ENCODE results near the gene PTN. TPM values are rescaled to one million over a fixed set of nuclear protein-coding genes. Genes with fewer than 3 reads are reported as not detected.
"Not testable (repeated sequence)": the region's sequence is repeated elsewhere in the genome, so short reads cannot be mapped to it uniquely, and the experiment has no call there.

The PTN gene
- total RNA-seq, 1 donor from 2014 or later, result 21.9 TPM

GRCh38 chr7:137272249-137272648, 71.3 kb downstream of the PTN start:
- no peak overlapping the region for H3K4me3 ChIP-seq (ENCODE audit: low read length in 3 of 3)

GRCh38 chr7:137269240-137269639, 74.3 kb downstream of the PTN start:
- no peak overlapping the region for H3K27ac ChIP-seq (ENCODE audit: low read depth, low read length)
- H3K9ac ChIP-seq (ENCODE audit: low read depth in 1 of 3, low read length in 3 of 3), result no peak overlapping the region
- no peaks in the 10 kb centered on the region for H3K4me1 ChIP-seq (ENCODE audit: control insufficient read depth in 3 of 3, insufficient read depth in 3 of 3, low read length in 3 of 3)
- H3K36me3 ChIP-seq (ENCODE audit: control insufficient read depth in 3 of 3, insufficient read depth in 3 of 3, low read length in 3 of 3), result no peaks in the 10 kb centered on the region
- no peaks in the 10 kb centered on the region for H3K9me3 ChIP-seq (ENCODE audit: control insufficient read depth in 3 of 3, low read length in 3 of 3)
- no peak overlapping the region for H3K4me3 ChIP-seq (ENCODE audit: low read length in 3 of 3)
- no peaks in the 10 kb centered on the region for H3K27me3 ChIP-seq (ENCODE audit: control insufficient read depth in 3 of 3, insufficient read depth in 3 of 3, low read length in 3 of 3)

More at GRCh38 chr7:137272249-137272648, 71.3 kb downstream of the PTN start:
- no peaks in the 10 kb centered on the region for H3K9me3 ChIP-seq (ENCODE audit: control insufficient read depth in 3 of 3, low read length in 3 of 3)
- no peak overlapping the region for H3K9ac ChIP-seq (ENCODE audit: low read depth in 1 of 3, low read length in 3 of 3)
- H3K27ac ChIP-seq (ENCODE audit: low read depth, low read length), result no peak overlapping the region
- H3K27me3 ChIP-seq (ENCODE audit: control insufficient read depth in 3 of 3, insufficient read depth in 3 of 3, low read length in 3 of 3), result no peaks in the 10 kb centered on the region
- H3K36me3 ChIP-seq (ENCODE audit: control insufficient read depth in 3 of 3, insufficient read depth in 3 of 3, low read length in 3 of 3), result no peaks in the 10 kb centered on the region
- no peaks in the 10 kb centered on the region for H3K4me1 ChIP-seq (ENCODE audit: control insufficient read depth in 3 of 3, insufficient read depth in 3 of 3, low read length in 3 of 3)

- H3K36me3 ChIP-seq (ENCODE audit: control insufficient read depth in 3 of 3, insufficient read depth in 3 of 3, low read length in 3 of 3); H3K4me1 ChIP-seq (ENCODE audit: control insufficient read depth in 3 of 3, insufficient read depth in 3 of 3, low read length in 3 of 3); H3K27me3 ChIP-seq (ENCODE audit: control insufficient read depth in 3 of 3, insufficient read depth in 3 of 3, low read length in 3 of 3); H3K9ac ChIP-seq (ENCODE audit: low read depth in 1 of 3, low read length in 3 of 3); H3K4me3 ChIP-seq (ENCODE audit: low read length in 3 of 3); H3K27ac ChIP-seq (ENCODE audit: low read depth, low read length); H3K9me3 ChIP-seq (ENCODE audit: control insufficient read depth in 3 of 3, low read length in 3 of 3): not testable (repeated sequence)
These were observed 75.3 kb downstream of the PTN start for GRCh38 chr7:137268001-137268865.

GRCh38 chr7:137266764-137267163, 76.8 kb downstream of the PTN start:
- no peak overlapping the region for H3K9ac ChIP-seq (ENCODE audit: low read depth in 1 of 3, low read length in 3 of 3)
- H3K27me3 ChIP-seq (ENCODE audit: control insufficient read depth in 3 of 3, insufficient read depth in 3 of 3, low read length in 3 of 3), result no peaks in the 10 kb centered on the region
- H3K27ac ChIP-seq (ENCODE audit: low read depth, low read length), result no peak overlapping the region
- H3K4me3 ChIP-seq (ENCODE audit: low read length in 3 of 3), result no peak overlapping the region
- no peaks in the 10 kb centered on the region for H3K9me3 ChIP-seq (ENCODE audit: control insufficient read depth in 3 of 3, low read length in 3 of 3)
- no peaks in the 10 kb centered on the region for H3K36me3 ChIP-seq (ENCODE audit: control insufficient read depth in 3 of 3, insufficient read depth in 3 of 3, low read length in 3 of 3)
- no peaks in the 10 kb centered on the region for H3K4me1 ChIP-seq (ENCODE audit: control insufficient read depth in 3 of 3, insufficient read depth in 3 of 3, low read length in 3 of 3)

GRCh38 chr7:137265480-137265879, 78.1 kb downstream of the PTN start:
- not testable (repeated sequence) for H3K36me3 ChIP-seq (ENCODE audit: control insufficient read depth in 3 of 3, insufficient read depth in 3 of 3, low read length in 3 of 3); H3K4me1 ChIP-seq (ENCODE audit: control insufficient read depth in 3 of 3, insufficient read depth in 3 of 3, low read length in 3 of 3); H3K27ac ChIP-seq (ENCODE audit: low read depth, low read length); H3K9ac ChIP-seq (ENCODE audit: low read depth in 1 of 3, low read length in 3 of 3); H3K4me3 ChIP-seq (ENCODE audit: low read length in 3 of 3); H3K27me3 ChIP-seq (ENCODE audit: control insufficient read depth in 3 of 3, insufficient read depth in 3 of 3, low read length in 3 of 3); H3K9me3 ChIP-seq (ENCODE audit: control insufficient read depth in 3 of 3, low read length in 3 of 3)

GRCh38 chr7:137262599-137262998, 80.9 kb downstream of the PTN start:
- H3K36me3 ChIP-seq (ENCODE audit: control insufficient read depth in 3 of 3, insufficient read depth in 3 of 3, low read length in 3 of 3), result no peaks in the 10 kb centered on the region
- H3K4me3 ChIP-seq (ENCODE audit: low read length in 3 of 3), result no peak overlapping the region
- no peaks in the 10 kb centered on the region for H3K4me1 ChIP-seq (ENCODE audit: control insufficient read depth in 3 of 3, insufficient read depth in 3 of 3, low read length in 3 of 3)
- no peak overlapping the region for H3K9ac ChIP-seq (ENCODE audit: low read depth in 1 of 3, low read length in 3 of 3)
- H3K27ac ChIP-seq (ENCODE audit: low read depth, low read length), result no peak overlapping the region
- H3K9me3 ChIP-seq (ENCODE audit: control insufficient read depth in 3 of 3, low read length in 3 of 3), result no peaks in the 10 kb centered on the region
- no peaks in the 10 kb centered on the region for H3K27me3 ChIP-seq (ENCODE audit: control insufficient read depth in 3 of 3, insufficient read depth in 3 of 3, low read length in 3 of 3)

GRCh38 chr7:137258552-137258951, 85.0 kb downstream of the PTN start:
- Histone ChIP-seq H3K27ac (ENCODE audit: low read depth, low read length) (no peak overlapping the region), H3K9ac (ENCODE audit: low read depth in 1 of 3, low read length in 3 of 3) (no peak overlapping the region), H3K9me3 (ENCODE audit: control insufficient read depth in 3 of 3, low read length in 3 of 3) (no peaks in the 10 kb centered on the region), H3K4me1 (ENCODE audit: control insufficient read depth in 3 of 3, insufficient read depth in 3 of 3, low read length in 3 of 3) (no peaks in the 10 kb centered on the region), H3K36me3 (ENCODE audit: control insufficient read depth in 3 of 3, insufficient read depth in 3 of 3, low read length in 3 of 3) (no peaks in the 10 kb centered on the region), H3K4me3 (ENCODE audit: low read length in 3 of 3) (no peak overlapping the region), H3K27me3 (ENCODE audit: control insufficient read depth in 3 of 3, insufficient read depth in 3 of 3, low read length in 3 of 3) (no peaks in the 10 kb centered on the region)

- Histone ChIP-seq H3K27ac (ENCODE audit: low read depth, low read length) (no peak overlapping the region), H3K27me3 (ENCODE audit: control insufficient read depth in 3 of 3, insufficient read depth in 3 of 3, low read length in 3 of 3) (no peaks in the 10 kb centered on the region), H3K4me1 (ENCODE audit: control insufficient read depth in 3 of 3, insufficient read depth in 3 of 3, low read length in 3 of 3) (no peaks in the 10 kb centered on the region), H3K4me3 (ENCODE audit: low read length in 3 of 3) (no peak overlapping the region), H3K9ac (ENCODE audit: low read depth in 1 of 3, low read length in 3 of 3) (no peak overlapping the region), H3K9me3 (ENCODE audit: control insufficient read depth in 3 of 3, low read length in 3 of 3) (no peaks in the 10 kb centered on the region), H3K36me3 (ENCODE audit: control insufficient read depth in 3 of 3, insufficient read depth in 3 of 3, low read length in 3 of 3) (no peaks in the 10 kb centered on the region)
These were observed 88.8 kb downstream of the PTN start for GRCh38 chr7:137254766-137255165.

GRCh38 chr7:137245890-137246289, 97.6 kb downstream of the PTN start:
- no peaks in the 10 kb centered on the region for H3K4me1 ChIP-seq (ENCODE audit: control insufficient read depth in 3 of 3, insufficient read depth in 3 of 3, low read length in 3 of 3)
- H3K27me3 ChIP-seq (ENCODE audit: control insufficient read depth in 3 of 3, insufficient read depth in 3 of 3, low read length in 3 of 3), result no peaks in the 10 kb centered on the region
- no peak overlapping the region for H3K4me3 ChIP-seq (ENCODE audit: low read length in 3 of 3)
- no peaks in the 10 kb centered on the region for H3K36me3 ChIP-seq (ENCODE audit: control insufficient read depth in 3 of 3, insufficient read depth in 3 of 3, low read length in 3 of 3)
- H3K9me3 ChIP-seq (ENCODE audit: control insufficient read depth in 3 of 3, low read length in 3 of 3), result no peaks in the 10 kb centered on the region
- no peak overlapping the region for H3K9ac ChIP-seq (ENCODE audit: low read depth in 1 of 3, low read length in 3 of 3)
- H3K27ac ChIP-seq (ENCODE audit: low read depth, low read length), result no peak overlapping the region

- Histone ChIP-seq H3K4me3 (ENCODE audit: low read length in 3 of 3) (no peak overlapping the region), H3K4me1 (ENCODE audit: control insufficient read depth in 3 of 3, insufficient read depth in 3 of 3, low read length in 3 of 3) (no peaks in the 10 kb centered on the region), H3K9ac (ENCODE audit: low read depth in 1 of 3, low read length in 3 of 3) (no peak overlapping the region), H3K27me3 (ENCODE audit: control insufficient read depth in 3 of 3, insufficient read depth in 3 of 3, low read length in 3 of 3) (no peaks in the 10 kb centered on the region), H3K27ac (ENCODE audit: low read depth, low read length) (no peak overlapping the region), H3K36me3 (ENCODE audit: control insufficient read depth in 3 of 3, insufficient read depth in 3 of 3, low read length in 3 of 3) (no peaks in the 10 kb centered on the region), H3K9me3 (ENCODE audit: control insufficient read depth in 3 of 3, low read length in 3 of 3) (no peaks in the 10 kb centered on the region)
These were observed 98.3 kb downstream of the PTN start for GRCh38 chr7:137245186-137245585.

Measured in skeletal muscle tissue (tissue), 4 donors.